Measurements from ENCODE around the gene C1orf35.

The C1orf35 gene

DNA sequence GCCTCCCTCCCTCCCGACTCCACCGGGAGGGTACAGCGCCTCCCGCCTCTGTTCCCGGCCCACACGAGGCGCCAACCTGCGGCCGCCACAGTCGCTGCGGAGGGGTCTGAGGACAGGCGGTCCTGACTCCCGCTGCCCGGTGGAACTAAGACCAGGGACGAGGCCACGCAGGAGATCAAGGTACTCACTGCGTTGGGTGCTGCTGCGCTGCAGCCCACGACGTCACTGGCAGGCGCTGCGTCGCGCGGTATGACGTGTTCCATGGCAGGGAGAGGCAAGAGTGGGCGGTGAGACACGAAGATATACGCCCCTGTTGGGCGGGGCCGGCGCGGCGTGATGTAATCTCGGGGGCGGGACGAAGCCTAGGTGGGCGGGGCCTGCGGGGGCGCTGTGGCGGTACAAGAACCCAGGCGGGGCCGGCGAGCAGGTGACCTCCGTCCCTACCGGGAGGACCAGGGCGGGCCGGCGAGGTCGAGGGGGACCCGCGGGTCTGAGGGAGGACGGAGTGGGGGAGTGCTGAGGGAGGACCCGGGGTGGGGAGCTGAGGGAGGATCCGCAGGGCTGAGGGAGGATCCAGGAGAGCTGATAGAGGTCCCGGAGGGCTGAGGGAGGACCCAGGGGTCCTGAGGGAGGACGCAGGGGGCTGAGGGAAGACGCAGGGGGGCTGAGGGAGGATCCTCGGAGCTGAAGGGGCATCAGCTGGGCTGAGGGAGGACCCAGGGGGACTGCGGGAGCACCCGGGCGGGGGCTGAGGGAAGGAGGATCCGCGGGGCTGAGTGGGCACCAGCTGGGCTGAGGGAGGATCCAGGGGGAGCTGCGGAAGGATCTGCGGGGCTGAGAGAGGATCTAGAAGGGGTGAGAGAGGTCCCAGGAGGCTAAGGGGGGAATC is 6.2 kb upstream of the C1orf35 start, which contains the start of gene MRPL55:
Gene MRPL55 (minus strand): TSS at position 227 of the 889 bp plus-strand sequence. CDS start 1,039 bp downstream, outside the sequence.
- DNase-seq (ENCODE audit: low spot score) = peak; percentile 97

- DNase-seq (ENCODE audit: low spot score) = no peak
These were observed 5.6 kb upstream of the C1orf35 start for GRCh38 chr1:228108742-228109072.

GRCh38 chr1:228108055-228108690 is 5.0 kb upstream of the C1orf35 start:
- DNase-seq (ENCODE audit: low spot score) = no peak

DNA sequence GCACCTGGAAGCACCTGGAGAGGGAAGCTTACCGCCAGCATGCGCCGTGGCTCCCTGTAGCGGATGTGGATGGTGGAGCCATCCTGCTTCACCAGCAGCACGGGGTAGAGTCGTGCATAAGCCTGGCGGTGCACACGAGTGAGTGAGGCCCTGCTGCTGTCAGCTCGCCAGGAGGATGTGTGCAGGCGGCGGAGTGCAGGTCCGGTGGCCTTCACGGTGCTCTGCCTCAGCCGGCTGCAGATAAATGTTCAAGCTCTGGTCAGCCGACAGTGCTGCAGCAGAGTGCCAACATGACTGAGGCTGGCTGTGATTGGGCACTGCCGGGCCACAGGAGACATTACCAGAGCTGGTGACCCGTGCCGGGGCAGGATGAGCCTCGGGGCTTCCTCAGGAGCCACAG is 4.5 kb upstream of the C1orf35 start:
- DNase-seq (ENCODE audit: low spot score) = no peak

DNA sequence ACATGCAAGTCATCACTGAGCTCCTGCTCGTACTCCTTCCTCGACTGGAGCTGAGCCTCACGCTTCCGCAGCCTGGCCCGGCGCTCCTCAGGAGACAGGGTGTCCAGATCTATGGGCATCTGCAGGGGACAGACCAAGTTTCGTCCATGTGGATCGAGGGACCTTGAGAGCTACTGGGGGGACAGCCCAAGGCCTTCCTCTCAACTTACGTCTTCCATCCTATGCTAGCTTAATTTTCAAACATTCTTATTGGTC is 3.6 kb upstream of the C1orf35 start:
- DNase-seq (ENCODE audit: low spot score) = no peak

DNA sequence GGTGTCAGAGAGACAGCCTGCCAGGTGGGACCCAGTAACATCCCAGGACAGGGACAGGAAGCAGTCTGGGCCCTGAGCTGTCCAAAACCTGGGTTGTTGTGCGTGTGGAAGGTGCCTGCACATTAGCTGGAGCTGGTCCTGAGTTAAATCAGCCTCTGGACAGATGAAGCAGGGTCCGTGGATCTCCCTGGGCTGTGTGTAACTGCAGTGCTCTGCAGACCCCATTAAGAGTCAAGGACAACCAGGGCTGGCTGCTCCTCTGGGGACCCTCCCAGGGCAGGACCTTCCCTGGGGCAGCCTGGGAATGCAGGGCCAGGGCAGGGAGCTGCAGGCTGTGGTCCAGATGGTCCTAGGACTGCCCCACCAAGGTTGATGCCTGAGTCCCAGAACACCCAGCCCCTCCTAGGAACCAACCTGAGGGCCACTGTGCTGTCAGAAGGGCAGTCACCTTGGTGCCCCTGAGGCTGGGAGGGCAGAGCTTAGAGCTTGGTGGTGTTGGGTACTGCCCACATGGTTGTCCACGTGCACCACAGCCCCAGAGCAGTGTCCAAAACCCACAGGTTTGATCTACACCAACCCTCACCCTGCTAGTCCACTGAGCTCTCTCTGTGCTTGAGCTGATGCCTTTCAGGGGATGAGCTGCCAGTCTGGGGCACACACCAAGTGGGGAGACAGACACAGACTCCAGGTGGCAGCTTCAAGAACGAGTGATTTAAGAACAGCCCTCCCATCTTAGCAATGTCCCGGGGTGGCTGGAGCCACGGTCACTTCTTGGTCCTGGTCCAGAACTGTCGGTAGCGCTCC is 3.1 kb upstream of the C1orf35 start:
- DNase-seq (ENCODE audit: low spot score) = no peak

DNA sequence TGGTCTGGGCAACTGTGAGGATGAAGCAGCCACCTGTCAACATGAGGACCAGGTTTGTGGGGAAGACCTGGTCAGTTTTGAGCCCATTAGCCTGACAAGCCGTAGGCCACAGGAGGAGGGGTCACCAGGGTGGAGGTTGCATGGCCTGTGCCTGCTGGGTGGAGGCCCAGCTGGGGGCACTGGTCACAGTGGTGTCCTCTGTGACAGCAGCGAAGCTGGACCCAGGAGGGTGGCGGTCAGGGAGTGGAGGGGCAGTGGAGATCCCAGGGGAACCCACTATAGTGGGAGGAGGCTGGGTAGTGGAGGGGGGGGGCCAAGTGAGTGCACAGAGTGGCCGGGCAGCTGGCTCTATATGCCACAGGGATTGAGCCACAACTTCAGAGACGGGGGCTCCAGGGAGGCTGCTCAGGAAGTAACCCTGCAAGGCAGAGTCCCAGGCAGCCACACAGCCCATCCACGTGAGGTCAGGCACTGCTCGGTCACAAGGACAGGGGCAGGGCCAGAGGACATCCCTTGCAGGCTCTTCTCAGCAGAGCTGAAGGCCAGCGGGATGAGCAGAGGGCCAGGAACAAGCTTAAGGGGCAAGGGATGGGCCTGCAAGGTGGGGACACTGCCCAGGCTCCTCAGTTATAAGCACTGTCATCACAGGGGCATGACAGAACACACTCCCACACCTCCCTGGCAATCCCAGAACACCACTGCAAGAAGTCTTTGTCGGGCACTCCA is 2.3 kb upstream of the C1orf35 start:
- no peak for DNase-seq (ENCODE audit: low spot score)

DNA sequence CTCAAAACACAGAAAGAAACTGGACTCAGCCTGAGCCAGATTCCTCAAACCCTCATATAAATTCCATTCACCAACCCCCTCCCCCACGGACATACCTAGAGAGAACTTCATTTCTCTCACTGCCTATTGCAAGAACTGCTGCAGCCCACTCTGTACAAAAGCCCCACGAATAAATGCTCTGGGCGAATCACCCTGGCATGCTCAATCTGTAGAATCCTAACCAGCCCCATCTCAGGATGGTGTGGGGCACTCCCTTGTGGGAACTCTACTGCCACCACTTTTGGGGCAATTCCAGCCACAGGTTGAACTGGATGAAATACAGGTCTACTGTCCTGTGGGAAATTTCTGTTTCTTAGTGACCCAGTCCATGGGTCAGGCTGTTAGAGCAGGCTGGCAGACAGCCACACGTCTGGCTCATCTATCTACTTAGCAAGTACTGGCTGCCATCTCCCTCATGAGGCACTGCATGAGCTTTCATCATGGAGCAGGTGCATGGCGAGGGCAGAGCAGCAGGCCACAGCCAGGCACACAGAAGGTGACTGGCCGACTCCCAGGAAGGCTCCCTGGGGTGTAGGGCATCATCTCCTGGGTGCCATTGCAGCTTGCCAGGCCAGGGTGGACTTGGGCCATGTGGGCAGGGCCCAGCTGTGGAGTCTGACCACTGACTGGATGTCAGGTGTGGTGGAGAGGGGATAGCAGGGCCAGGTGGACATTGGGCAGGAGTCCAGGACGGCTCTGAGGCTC is 1.6 kb upstream of the C1orf35 start:
- no peak for DNase-seq (ENCODE audit: low spot score)

DNA sequence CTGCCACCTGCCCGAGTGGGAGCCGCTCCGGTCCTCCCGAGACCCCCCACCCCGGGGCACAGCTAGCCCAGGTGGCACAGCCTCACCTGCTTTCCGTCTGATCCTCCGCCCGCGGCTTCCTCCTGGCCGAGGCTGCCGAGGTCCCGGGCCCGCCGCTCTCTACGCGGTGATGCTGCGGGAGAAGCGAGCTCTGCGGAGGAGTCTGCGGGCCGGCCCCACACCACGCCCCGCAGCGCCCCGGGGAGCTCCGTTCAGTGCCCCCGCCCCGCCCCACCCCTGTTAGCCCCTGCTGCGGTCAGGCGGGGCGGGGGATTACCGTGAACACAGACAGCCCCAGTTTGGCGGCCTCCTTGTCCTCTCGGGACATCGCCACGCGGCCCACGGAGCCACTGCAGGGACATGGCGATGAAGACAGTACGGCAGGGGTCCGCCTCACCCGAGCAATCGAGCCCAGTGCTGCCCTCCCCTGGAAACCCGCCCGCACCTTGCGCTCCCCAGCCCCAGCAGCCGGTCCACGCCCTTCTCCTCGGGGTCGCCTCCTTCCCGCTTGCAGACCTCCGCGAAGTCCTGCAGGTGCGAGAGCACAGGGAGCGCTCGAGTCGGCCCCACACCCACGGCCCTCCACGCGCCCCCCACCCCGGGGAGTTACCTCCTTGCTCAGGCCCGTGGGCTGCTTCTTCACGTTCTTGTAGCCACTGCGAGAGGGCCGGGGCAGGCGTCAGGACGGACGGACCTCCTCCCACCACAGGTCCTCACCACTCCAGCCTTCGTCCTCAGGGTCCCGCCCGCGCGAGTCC is 933 bp downstream of the C1orf35 start:
- DNase-seq (ENCODE audit: low spot score) = no peak

- DNase-seq (ENCODE audit: low spot score) = no peak
These were observed 1.5 kb downstream of the C1orf35 start for GRCh38 chr1:228101614-228101993.

GRCh38 chr1:228100822-228101613 is 2.1 kb downstream of the C1orf35 start:
- DNase-seq (ENCODE audit: low spot score) = no peak

GRCh38 chr1:228099331-228099732 is 3.8 kb downstream of the C1orf35 start:
- no peak for DNase-seq (ENCODE audit: low spot score)

GRCh38 chr1:228098323-228098931 is 4.7 kb downstream of the C1orf35 start:
- DNase-seq (ENCODE audit: low spot score) = no peak

DNA sequence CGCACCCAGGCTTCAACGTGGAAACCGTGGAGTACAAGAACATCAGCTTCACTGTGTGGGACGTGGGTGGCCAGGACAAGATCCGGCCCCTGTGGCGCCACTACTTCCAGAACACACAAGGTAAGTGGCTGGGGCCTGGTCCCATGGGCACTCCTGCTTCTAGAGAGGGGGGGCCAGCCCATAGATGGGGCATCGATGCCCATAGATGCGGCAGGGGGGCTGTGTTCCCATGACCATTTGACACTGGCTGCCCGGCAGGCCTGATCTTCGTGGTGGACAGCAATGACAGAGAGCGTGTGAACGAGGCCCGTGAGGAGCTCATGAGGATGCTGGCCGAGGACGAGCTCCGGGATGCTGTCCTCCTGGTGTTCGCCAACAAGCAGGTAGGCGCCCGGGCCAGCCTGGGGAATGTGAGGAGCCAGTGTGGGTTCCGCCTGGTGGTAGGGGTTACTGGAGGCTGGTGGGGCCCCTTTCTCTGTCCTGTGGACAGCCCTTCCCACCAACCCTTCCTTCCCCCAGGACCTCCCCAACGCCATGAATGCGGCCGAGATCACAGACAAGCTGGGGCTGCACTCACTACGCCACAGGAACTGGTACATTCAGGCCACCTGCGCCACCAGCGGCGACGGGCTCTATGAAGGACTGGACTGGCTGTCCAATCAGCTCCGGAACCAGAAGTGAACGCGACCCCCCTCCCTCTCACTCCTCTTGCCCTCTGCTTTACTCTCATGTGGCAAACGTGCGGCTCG is 5.6 kb downstream of the C1orf35 start:
- no peak for DNase-seq (ENCODE audit: low spot score)

- no peak for DNase-seq (ENCODE audit: low spot score)
These were observed 6.5 kb downstream of the C1orf35 start for GRCh38 chr1:228096416-228097332.

DNA sequence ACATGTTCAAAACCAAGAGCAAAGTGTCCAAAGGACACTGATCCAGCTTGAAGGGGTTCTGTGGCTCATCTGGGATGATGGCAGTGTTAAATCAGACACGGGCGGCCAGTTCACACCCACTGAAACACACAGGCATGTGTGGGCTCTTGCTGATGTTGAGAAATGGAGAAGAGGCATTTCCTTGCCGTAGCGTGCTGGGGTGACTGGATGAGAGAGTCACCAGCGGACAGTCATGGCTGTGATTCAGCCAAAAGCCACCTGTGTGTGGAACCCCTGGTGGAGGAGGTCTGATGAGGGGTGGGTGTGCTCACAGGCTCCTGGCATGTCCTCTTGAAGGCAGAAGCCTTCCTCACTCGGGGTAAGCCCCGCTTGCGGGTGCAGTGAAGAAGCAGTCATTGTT is 7.2 kb downstream of the C1orf35 start:
- no peak for DNase-seq (ENCODE audit: low spot score)

GRCh38 chr1:228095161-228095560 is 8.0 kb downstream of the C1orf35 start:
- no peak for DNase-seq (ENCODE audit: low spot score)
